Gastroesophageal sphincter (tissue), 4 donors: Measurements from ENCODE around the gene IL1RAPL1. TPM values are rescaled to one million over a fixed set of nuclear protein-coding genes. Genes with fewer than 3 reads are reported as not detected.

ENCODE experiments used
- ATAC-seq: fragments of 150-250 bp; one replicate; pipeline ENCODE4 v1.9.1; 2016; ENCODE audit warnings: mild to moderate bottlenecking, moderate library complexity
- H3K27ac ChIP-seq, 4 donors: fragments of 200-600 bp; sonication (generic) in 3 of 4; 1 replicate in 3 of 4; 2 replicates in 1 of 4; pipeline ENCODE4 v1.5.1; 2016 to 2019
- H3K27me3 ChIP-seq: fragments of 200-600 bp; sonication (generic); one replicate; pipeline ENCODE4 v1.5.1; 2019
- H3K36me3 ChIP-seq, 2 donors: fragments of 200-600 bp; sonication (generic); one replicate each; pipeline ENCODE4 v1.5.1; 2019; ENCODE audit warnings: control low read depth in 1 of 2
- H3K4me1 ChIP-seq, 3 donors: fragments of 200-600 bp; sonication (generic); 1 replicate in 2 of 3; 2 replicates in 1 of 3; pipeline ENCODE4 v1.5.1; 2016 to 2019; ENCODE audit warnings: control low read depth in 2 of 3
- H3K4me3 ChIP-seq, 2 donors: fragments of 200-600 bp; sonication (generic); one replicate each; pipeline ENCODE4 v1.5.1; 2019; ENCODE audit warnings: mild to moderate bottlenecking in 1 of 2, moderate library complexity in 1 of 2
- H3K9me3 ChIP-seq, 3 donors: fragments of 200-600 bp; sonication (generic); one replicate each; pipeline ENCODE4 v1.5.1; 2017 to 2019; ENCODE audit warnings: control low read depth in 2 of 3
- CTCF ChIP-seq, 4 experiments: fragments of 200-600 bp in 2 of 4; fragments of 450-650 bp in 2 of 4; sonication (generic) in 1 of 4; IDR thresholded peaks; one replicate each; pipeline ENCODE4 v1.5.1; 2017 to 2019; ENCODE audit warnings: antibody characterized with exemption in 4 of 4, mild to moderate bottlenecking in 2 of 4, moderate library complexity in 2 of 4
- EP300 ChIP-seq: sonication (generic); formaldehyde crosslinking; IDR thresholded peaks from one replicate; pipeline ENCODE4 v1.6.1; 2017; ENCODE audit warnings: antibody characterized with exemption, mild to moderate bottlenecking
- POLR2A ChIP-seq, 2 donors: fragments of 450-650 bp; IDR thresholded peaks; one replicate each; pipeline ENCODE4 v1.6.1; 2017; ENCODE audit warnings: antibody characterized with exemption in 2 of 2, mild to moderate bottlenecking in 2 of 2, moderate library complexity in 1 of 2
- POLR2AphosphoS5 ChIP-seq: sonication (generic); formaldehyde crosslinking; IDR thresholded peaks from one replicate; pipeline ENCODE4 v1.6.1; 2017; ENCODE audit warnings: antibody characterized with exemption
- WGBS, 2 donors: methylation state at CpG; one replicate each; pipeline ENCODE4 v1.1.5; 2018; ENCODE audit warnings: low coverage in 1 of 2; 5-methylcytosine and 5-hydroxymethylcytosine counted together
- total RNA-seq, 4 donors: library from RNA; depleted of rRNA; stranded (reverse); fragments of >200 nt; gene quantifications; one replicate each; pipeline ENCODE4 v1.1.0, GENCODE V29; 2016

The IL1RAPL1 gene
- total RNA-seq, 4 donors from 2014 or later: 0.27 to 1.6 (median 0.44) TPM

DNA sequence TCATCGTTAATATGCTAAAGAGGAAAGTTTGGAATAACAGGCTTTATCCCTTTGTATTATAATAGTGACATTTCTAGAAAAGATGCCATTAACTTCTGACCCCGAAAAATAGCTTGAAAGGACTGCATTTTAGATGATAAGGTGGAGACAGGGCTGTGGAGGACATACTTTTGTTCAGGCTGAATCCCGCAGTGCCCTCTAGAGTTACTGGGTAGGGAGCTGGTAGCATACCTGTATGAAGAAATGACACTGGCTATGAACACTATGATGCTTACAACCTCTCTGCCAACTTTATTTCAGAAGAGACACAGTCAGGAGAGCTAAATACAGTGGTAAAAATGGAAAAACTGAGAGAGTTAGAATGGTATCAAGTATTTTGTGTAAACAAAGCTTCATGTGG lies 8.1 kb downstream of the IL1RAPL1 start:
- no peak for ATAC-seq
- Histone ChIP-seq H3K27ac (no peak overlapping the region), H3K27me3 (no peaks in the 10 kb centered on the region), H3K36me3 (no peaks in the 10 kb centered on the region), H3K4me3 (no peak overlapping the region), H3K9me3 (no peaks in the 10 kb centered on the region), H3K4me1 (no peaks in the 10 kb centered on the region)
- WGBS, 2 donors: 56 to 64% methylated on average over 3 of the region's 3 CpGs
- no peak for TF ChIP-seq POLR2A (IDR thresholded peaks at IDR 0.05)
- no peak for TF ChIP-seq EP300
- no peak for TF ChIP-seq POLR2AphosphoS5
- TF ChIP-seq CTCF (IDR thresholded peaks at IDR 0.05): no peak

DNA sequence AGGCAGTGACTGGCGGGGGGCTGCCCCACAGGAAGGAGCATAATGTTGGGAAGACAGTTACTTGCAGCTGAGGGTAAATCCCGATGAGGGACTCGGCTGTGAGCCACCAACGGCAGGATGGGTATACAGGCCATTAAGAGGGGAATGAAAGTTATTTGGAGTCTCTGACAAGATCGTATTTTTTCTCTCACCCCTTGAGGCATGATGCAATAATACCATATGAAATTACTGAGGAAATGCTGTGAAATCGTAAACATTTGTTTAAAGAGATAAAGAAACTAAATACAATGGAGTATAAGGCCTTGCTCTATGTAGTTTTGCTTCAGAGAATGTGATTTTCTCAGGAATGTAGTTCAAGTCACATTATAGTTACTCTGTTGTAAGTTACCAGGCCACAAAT lies 12.7 kb downstream of the IL1RAPL1 start:
- WGBS, 2 donors: 82 to 83% methylated on average over 3 to 6 of the region's 6 CpGs
- H3K4me1 ChIP-seq: no peaks in the 10 kb centered on the region
- H3K4me3 ChIP-seq: no peak overlapping the region
- no peaks in the 10 kb centered on the region for H3K36me3 ChIP-seq
- TF ChIP-seq POLR2A (IDR thresholded peaks at IDR 0.05): no peak
- TF ChIP-seq EP300: no peak
- no peak for TF ChIP-seq CTCF (IDR thresholded peaks at IDR 0.05)
- TF ChIP-seq POLR2AphosphoS5: no peak
- H3K27ac ChIP-seq: no peak overlapping the region
- H3K27me3 ChIP-seq: no peaks in the 10 kb centered on the region
- no peak for ATAC-seq
- no peaks in the 10 kb centered on the region for H3K9me3 ChIP-seq

DNA sequence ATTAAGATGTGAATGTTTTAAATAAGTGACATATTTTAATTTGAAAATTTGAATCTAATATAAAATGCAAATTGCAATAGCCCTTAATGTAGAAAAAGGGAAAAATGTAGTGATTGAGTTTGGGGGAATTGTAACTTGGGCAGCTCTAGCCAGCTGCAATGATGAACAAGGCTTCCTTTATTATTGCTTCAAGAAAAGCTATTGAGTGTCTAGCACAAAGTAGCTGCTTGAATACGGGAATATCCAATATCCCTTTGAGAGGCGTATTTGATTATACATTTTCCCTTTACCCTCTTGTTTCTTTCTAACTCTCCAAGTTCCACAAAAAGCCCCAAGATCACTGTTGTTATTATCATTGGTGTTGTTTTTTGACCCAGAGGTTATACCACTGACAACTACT lies 21.8 kb downstream of the IL1RAPL1 start:
- Histone ChIP-seq H3K36me3 (no peaks in the 10 kb centered on the region), H3K27ac (no peak overlapping the region), H3K4me1 (peaks cover 0 to 6% (median 0%) of the 10 kb centered on the region in 3 donors), H3K9me3 (no peaks in the 10 kb centered on the region), H3K4me3 (no peak overlapping the region), H3K27me3 (no peaks in the 10 kb centered on the region)
- no peak for ATAC-seq
- TF ChIP-seq POLR2AphosphoS5 (no peak), EP300 (no peak), CTCF (IDR thresholded peaks at IDR 0.05) (no peak), POLR2A (IDR thresholded peaks at IDR 0.05) (no peak)
- 79 to 86% methylated on average over 2 of the region's 2 CpGs for WGBS, 2 donors

DNA sequence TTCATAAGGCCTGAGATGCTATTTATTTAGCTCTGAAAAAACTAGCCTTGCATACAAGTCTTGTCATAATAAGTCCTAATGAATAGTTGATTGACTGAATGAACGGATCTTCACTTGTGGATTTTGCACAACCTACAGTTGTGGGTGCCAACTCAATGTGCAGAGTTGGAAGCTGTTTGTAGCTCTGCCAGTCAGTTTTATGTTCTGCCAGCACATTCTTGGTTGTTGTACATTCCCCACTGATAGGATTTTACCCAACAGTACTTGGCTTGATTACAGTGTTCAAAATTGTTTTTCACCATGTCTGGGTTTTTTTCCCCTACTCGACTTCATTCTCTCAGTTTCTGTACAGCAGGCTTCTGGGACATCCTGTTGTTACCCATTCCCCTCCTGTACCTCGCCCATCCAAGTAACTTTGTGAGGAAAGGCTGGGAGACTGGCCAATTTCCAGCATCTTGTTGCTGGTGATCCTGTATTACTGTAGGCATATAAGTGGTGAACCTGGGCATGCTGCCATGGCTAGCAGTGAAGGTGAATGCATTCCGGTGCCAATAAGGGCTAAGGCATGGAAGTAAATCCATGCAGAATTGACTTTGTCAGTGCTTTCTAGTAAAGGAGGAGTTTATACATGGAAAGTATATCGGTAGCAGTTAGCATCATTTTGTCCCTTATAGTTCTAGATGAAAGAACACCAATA lies 22.8 kb downstream of the IL1RAPL1 start:
- no peak for TF ChIP-seq CTCF (IDR thresholded peaks at IDR 0.05)
- no peak for TF ChIP-seq EP300
- TF ChIP-seq POLR2A (IDR thresholded peaks at IDR 0.05): no peak
- no peak for TF ChIP-seq POLR2AphosphoS5
- WGBS, 2 donors: 48 to 51% methylated on average over 3 to 5 of the region's 5 CpGs
- no peak overlapping the region for H3K27ac ChIP-seq
- H3K27me3 ChIP-seq: no peaks in the 10 kb centered on the region
- no peak overlapping the region for H3K4me3 ChIP-seq
- no peak for ATAC-seq
- no peaks in the 10 kb centered on the region for H3K9me3 ChIP-seq
- H3K4me1 ChIP-seq: peaks cover 0 to 6% (median 0%) of the 10 kb centered on the region in 3 donors
- no peaks in the 10 kb centered on the region for H3K36me3 ChIP-seq

DNA sequence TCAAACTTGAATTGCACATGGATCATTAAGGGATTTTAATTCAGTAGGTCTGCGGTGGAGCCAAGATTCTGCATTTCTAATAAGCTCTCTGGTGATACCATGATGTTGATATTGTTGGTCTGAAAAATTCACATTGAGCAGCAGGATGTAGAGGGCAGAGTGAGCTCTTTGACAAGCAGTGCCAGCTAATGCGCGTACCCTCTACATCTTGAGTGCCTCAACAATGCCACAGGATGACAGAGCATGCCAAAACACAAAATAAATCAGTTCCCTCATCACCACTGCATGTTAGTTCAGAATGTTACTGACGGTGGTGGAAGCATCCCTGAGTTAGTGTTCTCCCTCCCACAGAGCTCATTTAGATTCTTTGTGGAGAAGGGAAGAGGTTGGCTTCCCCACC lies 23.5 kb downstream of the IL1RAPL1 start:
- Histone ChIP-seq H3K4me3 (no peak overlapping the region), H3K36me3 (no peaks in the 10 kb centered on the region), H3K27ac (no peak overlapping the region), H3K4me1 (peaks cover 0 to 6% (median 0%) of the 10 kb centered on the region in 3 donors), H3K9me3 (no peaks in the 10 kb centered on the region), H3K27me3 (no peaks in the 10 kb centered on the region)
- no peak for ATAC-seq
- 50 to 100% methylated on average over 1 to 2 of the region's 4 CpGs for WGBS, 2 donors
- TF ChIP-seq EP300 (no peak), CTCF (IDR thresholded peaks at IDR 0.05) (no peak), POLR2AphosphoS5 (no peak), POLR2A (IDR thresholded peaks at IDR 0.05) (no peak)
